GM21423 (cell line): ENCODE data around the gene MYO7A.

ENCODE experiments used
- ATAC-seq: cut with Tn5 transposase; IDR thresholded peaks from one replicate; pipeline ENCODE4 v1.9.1; 2021; ENCODE audit warnings: mild to moderate bottlenecking, moderate library complexity; ENCODE audit not compliant: unreplicated experiment

Gene MYO7A

GRCh38 chr11:77144196-77144856 lies 16.3 kb downstream of the MYO7A start:
- no peak for ATAC-seq

GRCh38 chr11:77144857-77145428 lies 16.9 kb downstream of the MYO7A start:
- no peak for ATAC-seq

- no peak for ATAC-seq
Measured at GRCh38 chr11:77146261-77147035, 18.4 kb downstream of the MYO7A start.

GRCh38 chr11:77147036-77147315 lies 18.9 kb downstream of the MYO7A start:
- no peak for ATAC-seq

GRCh38 chr11:77147668-77148321 lies 19.7 kb downstream of the MYO7A start:
- no peak for ATAC-seq

GRCh38 chr11:77148963-77149715 lies 21.1 kb downstream of the MYO7A start:
- no peak for ATAC-seq

GRCh38 chr11:77149716-77150392 lies 21.8 kb downstream of the MYO7A start:
- no peak for ATAC-seq

GRCh38 chr11:77150836-77151235 lies 22.8 kb downstream of the MYO7A start:
- ATAC-seq: no peak

- ATAC-seq: no peak
Measured at GRCh38 chr11:77151804-77152509, 23.9 kb downstream of the MYO7A start.

- ATAC-seq: no peak
Measured at GRCh38 chr11:77152846-77153245, 24.8 kb downstream of the MYO7A start.

GRCh38 chr11:77153276-77154185 lies 25.5 kb downstream of the MYO7A start:
- no peak for ATAC-seq

GRCh38 chr11:77154381-77155081 lies 26.5 kb downstream of the MYO7A start:
- no peak for ATAC-seq

GRCh38 chr11:77155082-77155475 lies 27.0 kb downstream of the MYO7A start:
- no peak for ATAC-seq

GRCh38 chr11:77155556-77156130 lies 27.6 kb downstream of the MYO7A start:
- ATAC-seq: no peak

- no peak for ATAC-seq
Measured at GRCh38 chr11:77156396-77157195, 28.6 kb downstream of the MYO7A start.

- ATAC-seq: no peak
Measured at GRCh38 chr11:77158041-77158695, 30.1 kb downstream of the MYO7A start.
